Activated naive CD4-positive, alpha-beta T cell treated with anti-CD3 and anti-CD28 coated beads for 36 hours (primary cell): ENCODE measurements around the gene ASIP. TPM values are rescaled to one million over a fixed set of nuclear protein-coding genes. Genes with fewer than 3 reads are reported as not detected.

ENCODE experiments used
- CTCF ChIA-PET: fragments of 350-600 bp; sonication (Branson Sonifier 250); formaldehyde crosslinking; loops from one replicate; lab custom pipeline; 2021; ENCODE audit warnings: antibody characterized with exemption; lab: Charles Lee
- DNase-seq: peaks from one replicate; pipeline ENCODE4 v3.0.0-alpha.2; 2020
- H3K27ac Mint-ChIP-seq: one replicate; pipeline ENCODE4 v1.8.0; 2021; ENCODE audit warnings: mild to moderate bottlenecking, mixed read lengths
- H3K27me3 Mint-ChIP-seq: one replicate; pipeline ENCODE4 v1.8.0; 2021; ENCODE audit warnings: low read depth, mixed read lengths
- H3K36me3 Mint-ChIP-seq: one replicate; pipeline ENCODE4 v1.8.0; 2021; ENCODE audit warnings: low read depth, mixed read lengths
- H3K4me1 Mint-ChIP-seq: one replicate; pipeline ENCODE4 v1.8.0; 2021; ENCODE audit warnings: low read depth, mixed read lengths
- H3K4me3 Mint-ChIP-seq: one replicate; pipeline ENCODE4 v1.8.0; 2021; ENCODE audit warnings: mild to moderate bottlenecking, moderate library complexity, mixed read lengths
- H3K9me3 Mint-ChIP-seq: one replicate; pipeline ENCODE4 v1.8.0; 2021; ENCODE audit warnings: mixed read lengths
- intact Hi-C: fragments of 100-400 bp; cut with micrococcal nuclease; formaldehyde crosslinking; loops from one replicate; pipeline ENCODE4 v1.15.1; 2023
- total RNA-seq, 2 experiments: library from RNA; stranded (reverse); gene quantifications; one replicate each; pipeline ENCODE4 v1.2.3, GENCODE V29; 2021

The ASIP gene
- total RNA-seq, 2 experiments from 2014 or later = not detected

- peaks cover 4% of the 10 kb centered on the region for H3K4me1 Mint-ChIP-seq
- CTCF ChIA-PET = interaction anchor here (0.6 to 2.6 kb wide), 8 partner anchors 8 to 214 kb away, joined by 3 to 15 read pairs (median 4); partner anchors contain the start of genes DYNLRB1 and ITCH
- peak within 1 kb of the TSS; percentile 86 for H3K27ac Mint-ChIP-seq
- H3K4me3 Mint-ChIP-seq = peak within 1 kb of the TSS; percentile 84
- peak; percentile 95 for DNase-seq
- no peaks in the 10 kb centered on the region for H3K9me3 Mint-ChIP-seq
- intact Hi-C loops = loop anchor here (1.0 to 5.0 kb wide), 11 partner anchors 60 to 1561 kb away; partner anchors contain the start of genes CHMP4B, COMMD7, DYNLRB1 and EDEM2
- no peaks in the 10 kb centered on the region for H3K27me3 Mint-ChIP-seq
- H3K36me3 Mint-ChIP-seq = peaks cover 9% of the 10 kb centered on the region
Observed at GRCh38 chr20:34302723-34303533, 61.7 kb downstream of the ASIP start, which contains the start of gene AHCY. Gene AHCY (minus strand): TSS chr20:34303355. CDS start chr20:34303270, 85 bp downstream.

GRCh38 chr20:34305333-34306230 is 64.4 kb downstream of the ASIP start:
- CTCF ChIA-PET = no interaction called here
- DNase-seq = no peak
- Mint-ChIP-seq H3K27me3 (no peaks in the 10 kb centered on the region), H3K9me3 (no peaks in the 10 kb centered on the region), H3K4me1 (peaks cover 4% of the 10 kb centered on the region), H3K4me3 (no peak overlapping the region), H3K36me3 (peaks cover 9% of the 10 kb centered on the region), H3K27ac (no peak overlapping the region)
- intact Hi-C loops = no loop called here

GRCh38 chr20:34309691-34310090 is 68.5 kb downstream of the ASIP start:
- CTCF ChIA-PET = no interaction called here
- DNase-seq = no peak
- Mint-ChIP-seq H3K27ac (no peak overlapping the region), H3K9me3 (no peaks in the 10 kb centered on the region), H3K36me3 (no peaks in the 10 kb centered on the region), H3K27me3 (peaks cover 14% of the 10 kb centered on the region), H3K4me1 (peaks cover 11% of the 10 kb centered on the region), H3K4me3 (no peak overlapping the region)
- intact Hi-C loops = loop anchor here (5.0 kb wide), 1 partner anchor 228 kb away; no protein-coding TSS in a partner anchor

GRCh38 chr20:34310481-34311117 is 69.4 kb downstream of the ASIP start:
- no peak for DNase-seq
- Mint-ChIP-seq H3K4me3 (no peak overlapping the region), H3K36me3 (no peaks in the 10 kb centered on the region), H3K27ac (no peak overlapping the region), H3K9me3 (no peaks in the 10 kb centered on the region), H3K4me1 (peaks cover 11% of the 10 kb centered on the region), H3K27me3 (peaks cover 14% of the 10 kb centered on the region)
- intact Hi-C loops = loop anchor here (5.0 kb wide), 1 partner anchor 227 kb away; no protein-coding TSS in a partner anchor
- CTCF ChIA-PET = interaction anchor here (0.6 to 5.2 kb wide), 7 partner anchors 8 to 458 kb away, joined by 3 to 82 read pairs (median 4); partner anchors contain the start of gene TP53INP2

- CTCF ChIA-PET = interaction anchor here (0.6 to 5.2 kb wide), 29 partner anchors 9 to 457 kb away, joined by 3 to 82 read pairs (median 10); partner anchors contain the start of genes AHCY, DYNLRB1, PIGU and TP53INP2
- Mint-ChIP-seq H3K4me3 (no peak overlapping the region), H3K9me3 (no peaks in the 10 kb centered on the region), H3K36me3 (no peaks in the 10 kb centered on the region), H3K27me3 (peaks cover 14% of the 10 kb centered on the region), H3K4me1 (peaks cover 11% of the 10 kb centered on the region), H3K27ac (no peak overlapping the region)
- DNase-seq = no peak
- intact Hi-C loops = loop anchor here (1.0 to 5.0 kb wide), 7 partner anchors 121 to 458 kb away; partner anchors contain the start of gene DYNLRB1
Observed at GRCh38 chr20:34311118-34312023, 70.1 kb downstream of the ASIP start.

GRCh38 chr20:34312024-34312460 is 70.8 kb downstream of the ASIP start:
- no peak for DNase-seq
- Mint-ChIP-seq H3K36me3 (no peaks in the 10 kb centered on the region), H3K4me1 (peaks cover 11% of the 10 kb centered on the region), H3K27me3 (peaks cover 14% of the 10 kb centered on the region), H3K27ac (no peak overlapping the region), H3K4me3 (no peak overlapping the region), H3K9me3 (no peaks in the 10 kb centered on the region)
- intact Hi-C loops = loop anchor here (1.0 to 5.0 kb wide), 7 partner anchors 121 to 457 kb away; partner anchors contain the start of gene DYNLRB1
- CTCF ChIA-PET = interaction anchor here (0.8 to 5.2 kb wide), 62 partner anchors 9 to 509 kb away, joined by 3 to 82 read pairs (median 6); partner anchors contain the start of genes AHCY, DYNLRB1, ITCH and PIGU

- Mint-ChIP-seq H3K27me3 (peaks cover 14% of the 10 kb centered on the region), H3K27ac (no peak overlapping the region), H3K9me3 (no peaks in the 10 kb centered on the region), H3K4me1 (peaks cover 11% of the 10 kb centered on the region), H3K4me3 (no peak overlapping the region), H3K36me3 (no peaks in the 10 kb centered on the region)
- CTCF ChIA-PET = interaction anchor here (0.5 to 5.2 kb wide), 85 partner anchors 8 to 877 kb away, joined by 3 to 82 read pairs (median 5); partner anchors contain the start of genes AHCY, DYNLRB1, ITCH and PIGU
- intact Hi-C loops = loop anchor here (1.0 to 5.0 kb wide), 7 partner anchors 122 to 457 kb away; partner anchors contain the start of gene DYNLRB1
- DNase-seq = peak; percentile 95
Observed at GRCh38 chr20:34312544-34313217, 71.5 kb downstream of the ASIP start.

GRCh38 chr20:34315236-34315635 is 74.0 kb downstream of the ASIP start:
- CTCF ChIA-PET = interaction anchor here (1.0 to 5.2 kb wide), 5 partner anchors 34 to 327 kb away, joined by 3 to 82 read pairs (median 5); no protein-coding TSS in a partner anchor
- no peak for DNase-seq
- Mint-ChIP-seq H3K9me3 (no peaks in the 10 kb centered on the region), H3K36me3 (no peaks in the 10 kb centered on the region), H3K27ac (no peak overlapping the region), H3K27me3 (peaks cover 14% of the 10 kb centered on the region), H3K4me3 (no peak overlapping the region), H3K4me1 (peaks cover 11% of the 10 kb centered on the region)
- intact Hi-C loops = no loop called here

- no peaks in the 10 kb centered on the region for H3K36me3 Mint-ChIP-seq
- intact Hi-C loops = no loop called here
- peaks cover 11% of the 10 kb centered on the region for H3K4me1 Mint-ChIP-seq
- DNase-seq = no peak
- H3K4me3 Mint-ChIP-seq = no peak overlapping the region
- H3K9me3 Mint-ChIP-seq = no peaks in the 10 kb centered on the region
- CTCF ChIA-PET = no interaction called here
- H3K27me3 Mint-ChIP-seq = peaks cover 11% of the 10 kb centered on the region
- H3K27ac Mint-ChIP-seq = no peak overlapping the region
Observed at GRCh38 chr20:34316196-34316814, 75.1 kb downstream of the ASIP start.
